ENCODE measurements around the gene CFLAR. TPM values are rescaled to one million over a fixed set of nuclear protein-coding genes. Genes with fewer than 3 reads are reported as not detected.

Gene CFLAR
- total and polyA plus RNA-seq, 2 donors: 58.5 to 84.5 TPM

- H3K27me3 ChIP-seq (ENCODE audit: control insufficient read depth in 2 of 2, insufficient read depth in 1 of 2, low read length in 1 of 2): no peaks in the 10 kb centered on the region
- no peaks in the 10 kb centered on the region for H3K9me3 ChIP-seq (ENCODE audit: control insufficient read depth in 2 of 2, insufficient read depth in 1 of 2, low read length in 1 of 2)
- no peak overlapping the region for H3K4me3 ChIP-seq (ENCODE audit: low read length in 2 of 2)
- 96% methylated on average over 12 of the region's 12 CpGs for WGBS
- peaks cover 15 to 36% of the 10 kb centered on the region in 2 donors for H3K36me3 ChIP-seq (ENCODE audit: control insufficient read depth in 2 of 2, insufficient read depth in 2 of 2, low read length in 1 of 2)
- DNase-seq (ENCODE audit: low read depth in 6 of 9, low spot score in 9 of 9): no peak
- H3K4me1 ChIP-seq (ENCODE audit: control insufficient read depth in 2 of 2, insufficient read depth in 2 of 2, low read length in 2 of 2): peaks cover 0 to 4% of the 10 kb centered on the region in 2 donors
- H3K27ac ChIP-seq (ENCODE audit: low read depth in 1 of 2, low read length in 1 of 2): no peak overlapping the region
These were observed 92.7 kb downstream of the CFLAR start for GRCh38 chr2:201208563-201209252.

GRCh38 chr2:201215963-201216362 lies 100.0 kb downstream of the CFLAR start:
- Histone ChIP-seq H3K4me3 (ENCODE audit: low read length in 2 of 2) (no peak overlapping the region), H3K36me3 (ENCODE audit: control insufficient read depth in 2 of 2, insufficient read depth in 2 of 2, low read length in 1 of 2) (peaks cover 23 to 33% of the 10 kb centered on the region in 2 donors), H3K27me3 (ENCODE audit: control insufficient read depth in 2 of 2, insufficient read depth in 1 of 2, low read length in 1 of 2) (no peaks in the 10 kb centered on the region), H3K27ac (ENCODE audit: low read depth in 1 of 2, low read length in 1 of 2) (no peak overlapping the region), H3K9me3 (ENCODE audit: control insufficient read depth in 2 of 2, insufficient read depth in 1 of 2, low read length in 1 of 2) (no peaks in the 10 kb centered on the region), H3K4me1 (ENCODE audit: control insufficient read depth in 2 of 2, insufficient read depth in 2 of 2, low read length in 2 of 2) (peaks cover 5 to 14% of the 10 kb centered on the region in 2 donors)
- no peak for DNase-seq (ENCODE audit: low read depth in 6 of 9, low spot score in 9 of 9)
- WGBS: over 99% methylated on average over 4 of the region's 4 CpGs

GRCh38 chr2:201216918-201217317 lies 101.0 kb downstream of the CFLAR start:
- Histone ChIP-seq H3K27me3 (ENCODE audit: control insufficient read depth in 2 of 2, insufficient read depth in 1 of 2, low read length in 1 of 2) (no peaks in the 10 kb centered on the region), H3K36me3 (ENCODE audit: control insufficient read depth in 2 of 2, insufficient read depth in 2 of 2, low read length in 1 of 2) (peaks cover 23 to 33% of the 10 kb centered on the region in 2 donors), H3K9me3 (ENCODE audit: control insufficient read depth in 2 of 2, insufficient read depth in 1 of 2, low read length in 1 of 2) (no peaks in the 10 kb centered on the region), H3K4me3 (ENCODE audit: low read length in 2 of 2) (no peak overlapping the region), H3K4me1 (ENCODE audit: control insufficient read depth in 2 of 2, insufficient read depth in 2 of 2, low read length in 2 of 2) (peaks cover 5 to 14% of the 10 kb centered on the region in 2 donors), H3K27ac (ENCODE audit: low read depth in 1 of 2, low read length in 1 of 2) (no peak overlapping the region)
- WGBS: 99% methylated on average over 1 of the region's 1 CpG
- DNase-seq (ENCODE audit: low read depth in 6 of 9, low spot score in 9 of 9): no peak

DNA sequence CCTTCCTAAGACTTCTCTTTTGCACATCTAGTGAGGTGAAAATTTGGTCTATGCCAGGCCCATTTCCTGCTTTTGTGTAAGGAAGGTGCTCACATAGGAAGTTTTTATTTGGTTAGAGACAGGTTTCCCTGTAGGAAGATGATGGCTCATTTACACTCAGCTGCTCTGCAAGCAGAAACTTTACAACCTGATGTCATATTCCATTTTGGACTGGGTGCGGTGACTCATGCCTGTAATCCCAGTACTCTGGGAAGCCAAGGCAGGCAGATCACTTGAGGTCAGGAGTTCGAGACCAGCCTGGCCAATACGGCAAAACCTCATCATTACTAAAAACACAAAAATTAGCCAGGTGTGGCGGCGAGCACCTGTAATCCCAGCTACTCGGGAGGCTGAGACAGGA lies 102.8 kb downstream of the CFLAR start:
- H3K27ac ChIP-seq (ENCODE audit: low read depth in 1 of 2, low read length in 1 of 2): no peak overlapping the region
- H3K9me3 ChIP-seq (ENCODE audit: control insufficient read depth in 2 of 2, insufficient read depth in 1 of 2, low read length in 1 of 2): no peaks in the 10 kb centered on the region
- no peak overlapping the region for H3K4me3 ChIP-seq (ENCODE audit: low read length in 2 of 2)
- peaks cover 5 to 21% of the 10 kb centered on the region in 2 donors for H3K4me1 ChIP-seq (ENCODE audit: control insufficient read depth in 2 of 2, insufficient read depth in 2 of 2, low read length in 2 of 2)
- WGBS: 98% methylated on average over 6 of the region's 6 CpGs
- no peak for DNase-seq (ENCODE audit: low read depth in 6 of 9, low spot score in 9 of 9)
- peaks cover 23 to 33% of the 10 kb centered on the region in 2 donors for H3K36me3 ChIP-seq (ENCODE audit: control insufficient read depth in 2 of 2, insufficient read depth in 2 of 2, low read length in 1 of 2)
- H3K27me3 ChIP-seq (ENCODE audit: control insufficient read depth in 2 of 2, insufficient read depth in 1 of 2, low read length in 1 of 2): no peaks in the 10 kb centered on the region

DNA sequence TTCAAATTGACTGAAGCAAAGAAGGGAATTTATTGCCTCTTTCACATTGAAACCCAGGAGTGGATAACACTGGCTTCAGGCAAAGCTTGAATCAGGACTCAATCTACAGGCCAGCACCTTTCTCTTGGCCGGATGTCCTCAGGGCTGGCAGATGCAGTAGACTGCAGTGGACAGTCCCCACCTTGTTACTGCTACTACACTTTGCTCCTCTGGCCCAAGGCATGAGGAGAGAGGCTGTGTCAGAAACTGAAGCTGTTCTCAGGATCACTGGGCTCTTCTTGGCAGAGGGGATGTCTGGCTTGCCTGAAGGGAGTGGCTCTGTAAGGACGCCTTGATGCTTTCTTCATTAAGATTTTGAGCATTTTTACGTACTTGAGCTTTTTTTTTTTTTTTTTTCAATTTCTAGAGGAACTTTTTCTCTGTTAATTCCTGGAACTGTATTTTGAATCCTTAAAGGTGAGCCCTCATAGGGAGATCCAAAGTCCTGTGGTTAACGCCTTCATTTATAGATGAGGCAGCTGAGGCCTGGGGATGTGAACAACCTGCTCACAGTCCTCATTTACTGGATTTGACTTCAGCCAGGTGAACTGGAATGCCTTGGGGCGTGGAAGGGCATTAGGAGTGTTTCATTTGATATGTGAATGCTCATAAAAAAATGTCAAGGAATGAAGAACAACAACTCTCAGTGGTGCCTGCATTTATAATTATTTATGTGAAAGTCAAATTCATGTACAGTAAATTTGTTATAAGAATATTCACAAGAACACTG lies 103.5 kb downstream of the CFLAR start:
- H3K27ac ChIP-seq (ENCODE audit: low read depth in 1 of 2, low read length in 1 of 2): no peak overlapping the region
- WGBS: 94% methylated on average over 5 of the region's 5 CpGs
- peaks cover 23 to 33% of the 10 kb centered on the region in 2 donors for H3K36me3 ChIP-seq (ENCODE audit: control insufficient read depth in 2 of 2, insufficient read depth in 2 of 2, low read length in 1 of 2)

DNA sequence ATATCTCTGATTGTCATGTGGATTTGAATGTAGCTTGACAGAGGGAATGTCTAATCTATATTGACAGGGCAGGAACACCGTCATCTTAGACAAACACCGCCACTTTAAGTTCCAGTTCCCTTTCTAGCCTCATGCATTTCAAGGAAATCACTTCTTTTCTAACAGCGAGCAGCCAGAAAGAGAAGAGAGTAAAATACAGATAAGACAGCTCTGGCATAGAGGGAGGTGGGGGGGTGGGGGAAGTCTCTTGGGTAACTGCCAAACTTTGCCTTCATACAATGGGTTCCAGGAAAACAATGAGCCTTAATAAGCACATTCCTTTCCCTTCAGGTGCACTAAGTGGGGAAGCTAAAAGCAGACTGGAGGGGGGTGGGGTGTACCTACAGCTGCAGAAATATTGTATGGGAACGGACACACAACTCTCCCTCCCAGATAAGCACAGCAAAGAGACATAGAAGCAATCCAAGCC lies 104.2 kb downstream of the CFLAR start:
- H3K4me3 ChIP-seq (ENCODE audit: low read length in 2 of 2): no peak overlapping the region
- H3K4me1 ChIP-seq (ENCODE audit: control insufficient read depth in 2 of 2, insufficient read depth in 2 of 2, low read length in 2 of 2): peaks cover 5 to 23% of the 10 kb centered on the region in 2 donors
- DNase-seq (ENCODE audit: low read depth in 6 of 9, low spot score in 9 of 9): peak in 1 of 9 donors; percentile 43
- H3K27ac ChIP-seq (ENCODE audit: low read depth in 1 of 2, low read length in 1 of 2): no peak overlapping the region
- H3K9me3 ChIP-seq (ENCODE audit: control insufficient read depth in 2 of 2, insufficient read depth in 1 of 2, low read length in 1 of 2): no peaks in the 10 kb centered on the region
- no peaks in the 10 kb centered on the region for H3K27me3 ChIP-seq (ENCODE audit: control insufficient read depth in 2 of 2, insufficient read depth in 1 of 2, low read length in 1 of 2)
- WGBS: 11% methylated on average over 4 of the region's 4 CpGs
- H3K36me3 ChIP-seq (ENCODE audit: control insufficient read depth in 2 of 2, insufficient read depth in 2 of 2, low read length in 1 of 2): peaks cover 23 to 33% of the 10 kb centered on the region in 2 donors

More for the DNA sequence above, 103.5 kb downstream of the CFLAR start:
- Histone ChIP-seq H3K27me3 (ENCODE audit: control insufficient read depth in 2 of 2, insufficient read depth in 1 of 2, low read length in 1 of 2) (no peaks in the 10 kb centered on the region), H3K4me1 (ENCODE audit: control insufficient read depth in 2 of 2, insufficient read depth in 2 of 2, low read length in 2 of 2) (peaks cover 5 to 23% of the 10 kb centered on the region in 2 donors), H3K9me3 (ENCODE audit: control insufficient read depth in 2 of 2, insufficient read depth in 1 of 2, low read length in 1 of 2) (no peaks in the 10 kb centered on the region), H3K4me3 (ENCODE audit: low read length in 2 of 2) (no peak overlapping the region)
- no peak for DNase-seq (ENCODE audit: low read depth in 6 of 9, low spot score in 9 of 9)

GRCh38 chr2:201223089-201224073 lies 107.4 kb downstream of the CFLAR start:
- no peaks in the 10 kb centered on the region for H3K27me3 ChIP-seq (ENCODE audit: control insufficient read depth in 2 of 2, insufficient read depth in 1 of 2, low read length in 1 of 2)
- WGBS: 36% methylated on average over 8 of the region's 8 CpGs
- peak in 1 of 9 donors; percentile 47 for DNase-seq (ENCODE audit: low read depth in 6 of 9, low spot score in 9 of 9)
- H3K36me3 ChIP-seq (ENCODE audit: control insufficient read depth in 2 of 2, insufficient read depth in 2 of 2, low read length in 1 of 2): peaks cover 3 to 10% of the 10 kb centered on the region in 2 donors
- H3K9me3 ChIP-seq (ENCODE audit: control insufficient read depth in 2 of 2, insufficient read depth in 1 of 2, low read length in 1 of 2): no peaks in the 10 kb centered on the region
- peaks cover 5 to 23% of the 10 kb centered on the region in 2 donors for H3K4me1 ChIP-seq (ENCODE audit: control insufficient read depth in 2 of 2, insufficient read depth in 2 of 2, low read length in 2 of 2)
- no peak overlapping the region for H3K4me3 ChIP-seq (ENCODE audit: low read length in 2 of 2)
- H3K27ac ChIP-seq (ENCODE audit: low read depth in 1 of 2, low read length in 1 of 2): peak overlapping the region in 1 of 2 donors; percentile 10

Data from thymus (tissue), 11 donors.